GM18498 (cell line): ENCODE data around the gene NXPH3.

ENCODE experiments used
- ATAC-seq: cut with Tn5 transposase; IDR thresholded peaks from one replicate; pipeline ENCODE4 v1.9.1; 2021; ENCODE audit warnings: mild to moderate bottlenecking, moderate library complexity; ENCODE audit not compliant: unreplicated experiment

Gene NXPH3

DNA sequence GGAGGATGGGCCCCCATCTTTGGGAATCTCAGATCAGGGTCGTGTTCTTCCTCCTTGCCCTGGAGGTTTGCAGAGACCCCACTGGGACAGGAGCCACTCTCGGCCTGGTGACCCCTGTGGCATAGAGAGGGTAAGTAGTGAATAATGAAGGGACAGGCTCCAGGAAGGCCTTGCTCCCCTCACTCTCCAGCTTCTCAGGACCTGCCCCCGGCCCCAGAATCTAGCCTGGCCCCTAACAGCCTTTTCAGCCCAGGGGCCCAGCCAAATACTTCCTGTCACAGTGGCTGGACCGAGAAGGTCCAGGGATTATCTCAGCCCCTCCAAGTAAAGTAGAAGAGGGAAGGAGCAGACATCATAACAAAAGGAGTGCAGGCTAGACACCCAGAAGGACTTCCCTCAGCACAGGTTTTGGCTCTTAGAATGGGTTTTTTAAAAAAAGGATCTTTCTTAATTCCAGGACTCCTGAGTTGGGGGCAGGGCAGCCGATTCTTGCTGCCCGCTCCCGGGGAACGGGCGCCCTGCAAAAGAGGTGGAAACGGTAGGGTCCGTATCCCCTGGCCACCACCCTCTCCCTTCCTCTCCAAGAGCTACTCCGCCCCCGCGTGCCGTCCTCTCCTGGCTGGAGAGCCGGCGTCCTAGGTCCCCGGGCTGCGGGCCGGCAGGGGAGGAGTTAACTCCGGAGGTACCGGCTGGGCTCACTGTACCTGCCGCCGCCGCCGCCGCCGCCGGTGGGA, 559 bp upstream of the NXPH3 start:
- ATAC-seq = no peak

GRCh38 chr17:49576088-49576916, 631 bp downstream of the NXPH3 start:
- no peak for ATAC-seq

DNA sequence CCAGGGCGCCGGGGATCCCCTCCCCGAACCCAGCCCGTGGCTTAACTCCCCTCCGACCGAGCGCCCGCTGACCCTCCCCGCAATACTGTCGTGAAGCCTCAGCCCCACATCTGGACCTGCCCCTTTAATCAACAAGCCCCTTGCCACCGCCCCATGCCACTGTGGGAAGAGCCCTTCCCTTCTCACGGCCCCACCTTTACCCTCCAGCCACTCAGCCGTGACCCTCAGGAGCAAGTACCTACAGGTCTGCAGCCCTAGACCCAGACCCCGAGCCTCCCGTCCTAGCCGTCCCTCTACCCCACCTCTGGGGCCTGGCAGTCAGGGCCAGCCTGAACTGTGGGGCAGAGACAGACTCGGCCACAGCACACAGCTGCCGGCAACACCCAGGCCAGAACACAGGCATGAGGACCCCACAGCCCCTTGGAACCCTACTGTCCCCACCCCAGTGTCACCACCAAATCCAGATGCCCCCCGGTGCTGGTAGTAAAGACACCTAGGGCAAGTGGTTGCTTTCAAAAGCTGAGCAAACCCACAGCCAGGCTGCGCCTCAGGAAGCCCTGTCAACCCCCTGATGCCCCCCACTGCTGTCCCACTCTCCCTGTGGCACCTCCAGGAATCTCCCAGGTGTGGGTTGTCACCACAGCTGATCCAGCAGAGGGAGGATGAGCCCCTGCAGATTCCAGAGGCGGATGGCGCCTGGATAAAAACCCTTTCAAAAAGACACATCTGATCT, 1.4 kb downstream of the NXPH3 start:
- no peak for ATAC-seq

DNA sequence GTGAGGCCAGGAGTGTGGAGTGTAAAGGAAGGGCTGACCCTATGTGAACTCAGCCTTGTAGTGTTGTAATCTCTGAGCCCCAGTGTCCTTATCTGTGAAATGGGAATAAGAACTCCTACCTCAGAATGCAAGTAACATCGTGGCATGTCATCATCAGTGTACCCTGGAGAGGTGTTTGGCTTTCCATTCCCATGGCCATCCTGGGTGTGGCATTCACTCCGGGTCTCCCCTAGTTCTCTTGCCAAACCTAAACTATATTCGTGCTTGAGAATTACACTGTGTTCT, 1.9 kb downstream of the NXPH3 start:
- ATAC-seq = no peak

DNA sequence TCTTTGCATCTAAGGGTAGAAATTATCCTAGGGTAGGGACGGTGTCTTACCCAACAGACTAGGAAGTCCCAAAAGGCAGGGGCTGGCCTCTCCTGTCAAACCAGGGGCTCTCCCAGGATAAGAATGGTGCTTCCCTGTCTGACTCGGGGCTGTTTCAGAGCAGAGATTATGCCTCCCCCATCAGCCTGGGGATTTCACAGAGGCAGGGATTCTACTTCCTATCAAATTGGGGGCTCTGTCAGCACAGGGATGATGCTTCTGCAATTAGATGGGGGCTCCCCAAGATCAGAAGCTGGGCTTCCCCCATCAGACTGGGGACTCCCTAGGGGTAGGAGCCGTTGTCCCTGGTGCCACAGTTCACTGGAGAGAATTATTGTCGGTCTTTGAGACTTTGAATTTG, 2.3 kb downstream of the NXPH3 start:
- no peak for ATAC-seq

DNA sequence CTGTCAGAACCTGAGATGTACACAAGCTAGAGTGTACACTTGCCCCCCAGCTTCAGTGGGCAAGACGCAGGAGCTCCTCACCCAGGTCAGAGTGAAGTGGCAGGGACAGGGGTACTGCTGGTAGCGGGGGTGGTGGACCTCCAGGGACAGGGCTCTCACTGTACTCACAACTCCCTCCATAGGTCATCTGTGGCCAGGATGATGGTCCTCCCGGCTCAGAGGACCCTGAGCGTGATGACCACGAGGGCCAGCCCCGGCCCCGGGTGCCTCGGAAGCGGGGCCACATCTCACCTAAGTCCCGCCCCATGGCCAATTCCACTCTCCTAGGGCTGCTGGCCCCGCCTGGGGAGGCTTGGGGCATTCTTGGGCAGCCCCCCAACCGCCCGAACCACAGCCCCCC, 2.7 kb downstream of the NXPH3 start:
- ATAC-seq = no peak

DNA sequence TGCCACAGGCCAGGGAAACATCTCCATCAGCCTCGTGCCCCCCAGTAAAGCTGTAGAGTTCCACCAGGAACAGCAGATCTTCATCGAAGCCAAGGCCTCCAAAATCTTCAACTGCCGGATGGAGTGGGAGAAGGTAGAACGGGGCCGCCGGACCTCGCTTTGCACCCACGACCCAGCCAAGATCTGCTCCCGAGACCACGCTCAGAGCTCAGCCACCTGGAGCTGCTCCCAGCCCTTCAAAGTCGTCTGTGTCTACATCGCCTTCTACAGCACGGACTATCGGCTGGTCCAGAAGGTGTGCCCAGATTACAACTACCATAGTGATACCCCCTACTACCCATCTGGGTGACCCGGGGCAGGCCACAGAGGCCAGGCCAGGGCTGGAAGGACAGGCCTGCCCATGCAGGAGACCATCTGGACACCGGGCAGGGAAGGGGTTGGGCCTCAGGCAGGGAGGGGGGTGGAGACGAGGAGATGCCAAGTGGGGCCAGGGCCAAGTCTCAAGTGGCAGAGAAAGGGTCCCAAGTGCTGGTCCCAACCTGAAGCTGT, 3.4 kb downstream of the NXPH3 start:
- ATAC-seq = no peak

GRCh38 chr17:49579522-49579921, 3.9 kb downstream of the NXPH3 start:
- no peak for ATAC-seq

DNA sequence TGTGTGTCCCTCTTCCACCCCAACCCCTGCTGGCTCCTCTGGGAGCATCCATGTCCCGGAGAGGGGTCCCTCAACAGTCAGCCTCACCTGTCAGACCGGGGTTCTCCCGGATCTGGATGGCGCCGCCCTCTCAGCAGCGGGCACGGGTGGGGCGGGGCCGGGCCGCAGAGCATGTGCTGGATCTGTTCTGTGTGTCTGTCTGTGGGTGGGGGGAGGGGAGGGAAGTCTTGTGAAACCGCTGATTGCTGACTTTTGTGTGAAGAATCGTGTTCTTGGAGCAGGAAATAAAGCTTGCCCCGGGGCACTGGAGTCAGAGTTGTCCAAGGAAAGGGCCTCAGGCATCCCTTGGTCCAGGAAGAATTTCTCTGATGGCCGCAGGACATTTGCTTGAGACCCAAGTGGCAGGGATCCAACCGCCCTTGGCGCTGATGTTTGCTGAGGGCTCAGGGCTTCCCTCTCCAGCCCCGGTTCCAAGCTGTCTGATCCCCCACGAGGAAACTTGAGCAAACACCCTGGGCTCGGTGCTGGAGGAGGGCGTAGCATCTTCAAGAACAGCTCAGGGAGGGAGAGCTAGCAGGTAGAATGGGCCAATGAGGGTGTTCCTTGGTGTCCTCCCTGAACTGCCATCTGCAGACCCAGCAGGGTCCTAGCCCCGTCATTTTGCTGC, 4.5 kb downstream of the NXPH3 start:
- no peak for ATAC-seq

DNA sequence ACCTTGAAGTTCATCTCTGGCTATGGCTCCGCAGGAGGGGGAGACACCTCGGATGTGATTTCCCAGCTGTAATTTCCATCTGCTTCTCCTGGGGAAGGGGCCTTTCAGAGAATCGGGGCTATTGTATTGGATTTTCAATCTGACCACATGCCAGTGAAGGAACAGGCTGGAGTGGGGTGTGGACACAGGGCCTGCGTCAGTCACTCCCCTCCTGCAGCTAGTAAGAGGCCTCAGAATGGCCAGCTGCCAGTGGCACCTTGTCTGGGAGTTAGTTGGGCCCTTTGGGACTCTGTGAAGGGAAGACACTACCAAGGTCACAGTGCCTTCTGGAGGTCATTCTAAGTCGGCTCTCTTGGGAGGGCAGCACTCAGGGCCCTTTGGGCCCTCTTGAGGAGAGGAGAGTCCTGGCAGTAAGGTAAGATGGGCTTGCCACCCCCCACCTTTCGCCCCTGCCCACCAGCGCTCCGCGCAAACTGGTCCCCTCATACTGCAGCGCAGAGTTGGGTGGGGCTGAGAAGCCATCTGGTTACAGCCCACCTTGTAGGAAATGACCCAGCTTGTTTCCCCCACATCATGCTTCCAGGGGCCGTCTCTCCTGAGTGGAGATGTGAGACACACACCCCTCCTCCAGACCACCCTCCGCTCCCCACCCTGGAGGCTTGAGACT, 5.4 kb downstream of the NXPH3 start:
- no peak for ATAC-seq

DNA sequence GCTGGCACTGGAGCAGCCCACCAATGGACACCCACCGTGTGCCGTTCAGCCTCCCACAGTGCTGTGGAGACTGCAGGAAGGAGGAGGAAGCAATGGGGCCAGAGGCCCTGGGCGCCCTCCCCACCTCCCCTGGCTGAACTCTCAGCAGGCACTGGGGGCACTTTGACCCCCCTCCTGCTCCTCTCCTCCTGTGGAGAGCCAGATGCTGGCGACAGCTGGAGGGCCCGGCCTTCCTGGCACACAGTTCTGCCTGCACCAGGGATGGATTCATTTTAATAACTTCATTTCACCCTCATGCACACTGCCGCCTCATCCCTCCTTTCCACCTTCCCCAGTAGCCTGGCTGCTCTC, 6.0 kb downstream of the NXPH3 start:
- ATAC-seq = no peak

DNA sequence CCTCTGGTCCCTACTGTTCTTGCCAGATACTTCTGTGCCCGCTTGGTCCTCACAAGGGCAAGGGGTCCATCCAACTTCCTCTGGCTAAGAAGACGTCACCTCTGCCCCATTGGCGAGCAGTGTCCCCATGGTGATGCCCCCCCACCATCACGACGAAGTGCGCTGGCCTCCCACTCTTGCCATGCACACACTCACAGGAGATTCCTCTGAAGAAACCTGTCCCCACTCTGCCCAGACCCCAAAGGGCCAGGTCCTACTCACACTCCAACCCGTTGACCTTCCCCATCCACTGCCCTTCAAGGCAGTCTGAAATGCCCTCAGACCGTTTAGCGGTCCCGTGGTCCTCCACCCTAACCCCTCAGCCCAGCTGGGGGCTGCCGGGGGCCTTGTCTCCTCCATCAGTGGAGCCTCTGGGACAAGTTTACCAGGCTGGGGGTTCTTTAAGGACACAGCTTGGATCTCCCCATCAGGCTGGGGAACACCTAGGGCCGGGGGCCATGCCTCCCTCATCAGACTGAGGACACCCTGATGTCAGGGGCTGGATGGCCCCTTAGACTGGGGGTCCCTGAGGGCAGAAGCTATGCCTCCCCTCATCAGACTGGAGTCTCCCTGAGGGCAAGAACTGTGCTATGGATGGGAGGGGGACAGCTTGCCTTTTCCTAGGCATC, 6.5 kb downstream of the NXPH3 start:
- no peak for ATAC-seq

GRCh38 chr17:49582789-49583188, 7.1 kb downstream of the NXPH3 start:
- no peak for ATAC-seq

- no peak for ATAC-seq
These were observed 7.6 kb downstream of the NXPH3 start for GRCh38 chr17:49583226-49583625.

DNA sequence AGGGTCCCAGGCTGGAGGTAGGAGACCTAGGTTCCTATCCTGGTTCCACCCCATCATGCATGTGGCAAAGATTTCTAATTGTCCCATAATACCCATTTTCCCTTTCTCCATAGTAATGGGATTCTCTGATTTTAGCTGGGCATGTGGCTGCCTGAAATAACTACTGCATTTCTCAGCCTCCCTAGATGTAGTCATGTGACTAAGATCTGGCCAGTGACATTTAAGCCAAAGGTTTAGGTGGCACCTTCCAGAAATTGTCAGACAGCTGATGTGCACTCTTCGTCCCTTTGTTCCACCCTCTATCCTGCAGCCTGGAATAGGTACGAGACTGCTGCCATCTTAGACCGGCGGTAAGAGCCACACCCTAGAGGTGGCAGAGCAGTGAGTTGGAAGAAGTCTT, 8.2 kb downstream of the NXPH3 start:
- no peak for ATAC-seq

GRCh38 chr17:49585422-49586027, 9.9 kb downstream of the NXPH3 start:
- ATAC-seq = no peak

- no peak for ATAC-seq
These were observed 11.8 kb downstream of the NXPH3 start for GRCh38 chr17:49587366-49588073.

DNA sequence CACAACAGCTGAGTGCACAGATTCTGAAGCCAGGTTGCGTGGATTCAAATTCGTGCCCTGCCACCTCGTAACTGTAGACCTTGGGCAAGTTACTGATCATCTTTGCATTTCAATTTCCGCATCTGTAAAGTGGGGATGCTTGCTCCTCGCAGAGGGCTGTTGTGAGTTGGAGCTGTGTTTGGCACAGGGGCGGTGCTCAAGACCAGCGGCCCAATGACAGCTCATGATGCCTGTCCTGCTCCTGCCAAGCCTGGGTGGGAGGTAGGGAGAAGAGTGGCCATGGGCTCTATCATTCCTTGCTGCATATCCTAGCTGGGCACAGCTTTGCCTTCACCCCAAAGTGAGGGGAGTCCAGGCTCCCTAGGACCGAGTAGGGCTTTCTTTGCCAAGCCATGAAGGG, 12.6 kb downstream of the NXPH3 start:
- no peak for ATAC-seq
